GM13977 (cell line): ENCODE measurements around the gene PLAAT2.

Source experiments
- DNase-seq: peaks from one replicate; pipeline ENCODE4 v3.0.0; 2012; ENCODE audit warnings: low spot score
- in situ Hi-C: fragments of 300-500 bp; cut with MboI; formaldehyde crosslinking; loops from one replicate; pipeline ENCODE4 v1.12.0; 2022; ENCODE audit warnings: low sequenced_read_pairs, low pct_unique_long_range_greater_than_20kb, mixed read lengths, inconsistent platforms; ENCODE audit not compliant: unreplicated experiment
- TF ChIP-seq, protein P1 (sequence below): IDR thresholded peaks from 2 replicates; pipeline ENCODE4 v1.5.1; 2012; ENCODE audit warnings: mild to moderate bottlenecking, control low read depth; ENCODE audit not compliant: insufficient read depth; ENCODE audit errors: extremely low read depth, missing control alignments

PLAAT2 gene

GRCh38 chr11:63527667-63528066, 35.5 kb downstream of the PLAAT2 start:
- DNase-seq: no peak
- in situ Hi-C loops: no loop called here

GRCh38 chr11:63523151-63523550, 40.0 kb downstream of the PLAAT2 start:
- TF ChIP-seq, protein P1, sequence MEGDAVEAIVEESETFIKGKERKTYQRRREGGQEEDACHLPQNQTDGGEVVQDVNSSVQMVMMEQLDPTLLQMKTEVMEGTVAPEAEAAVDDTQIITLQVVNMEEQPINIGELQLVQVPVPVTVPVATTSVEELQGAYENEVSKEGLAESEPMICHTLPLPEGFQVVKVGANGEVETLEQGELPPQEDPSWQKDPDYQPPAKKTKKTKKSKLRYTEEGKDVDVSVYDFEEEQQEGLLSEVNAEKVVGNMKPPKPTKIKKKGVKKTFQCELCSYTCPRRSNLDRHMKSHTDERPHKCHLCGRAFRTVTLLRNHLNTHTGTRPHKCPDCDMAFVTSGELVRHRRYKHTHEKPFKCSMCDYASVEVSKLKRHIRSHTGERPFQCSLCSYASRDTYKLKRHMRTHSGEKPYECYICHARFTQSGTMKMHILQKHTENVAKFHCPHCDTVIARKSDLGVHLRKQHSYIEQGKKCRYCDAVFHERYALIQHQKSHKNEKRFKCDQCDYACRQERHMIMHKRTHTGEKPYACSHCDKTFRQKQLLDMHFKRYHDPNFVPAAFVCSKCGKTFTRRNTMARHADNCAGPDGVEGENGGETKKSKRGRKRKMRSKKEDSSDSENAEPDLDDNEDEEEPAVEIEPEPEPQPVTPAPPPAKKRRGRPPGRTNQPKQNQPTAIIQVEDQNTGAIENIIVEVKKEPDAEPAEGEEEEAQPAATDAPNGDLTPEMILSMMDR: no peak
- no peak for DNase-seq
- in situ Hi-C loops: no loop called here

More at GRCh38 chr11:63527667-63528066, 35.5 kb downstream of the PLAAT2 start:
- TF ChIP-seq, protein P1: no peak

GRCh38 chr11:63521896-63522295, 41.3 kb downstream of the PLAAT2 start:
- in situ Hi-C loops: no loop called here
- TF ChIP-seq, protein P1: no peak
- DNase-seq: no peak

DNA sequence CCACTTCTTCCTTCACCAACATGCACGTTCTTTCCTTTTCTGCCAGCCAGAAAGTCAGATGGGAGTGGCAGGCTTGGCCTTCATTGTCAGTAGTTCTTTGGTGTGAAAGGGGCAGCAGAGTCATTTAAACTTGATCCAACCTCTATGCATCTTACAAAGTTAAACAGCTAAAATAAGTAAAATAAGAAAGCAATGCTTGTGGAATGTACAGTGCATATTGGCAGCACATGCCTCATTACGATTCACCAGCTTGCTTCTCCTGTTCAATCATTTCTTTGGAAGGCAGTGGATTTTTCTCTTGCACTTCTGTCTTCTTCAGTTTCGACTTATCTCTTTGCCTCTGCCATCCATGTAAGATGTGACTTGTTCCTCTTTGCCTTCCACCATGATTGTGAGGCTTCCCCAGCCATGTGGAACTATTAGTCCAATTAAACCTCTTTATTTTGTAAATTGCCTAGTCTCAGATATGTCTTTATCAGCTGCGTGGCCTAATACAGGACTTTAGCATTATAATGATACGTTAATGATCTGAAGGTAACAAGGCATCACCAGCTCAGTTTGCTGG, 42.5 kb downstream of the PLAAT2 start:
- no peak for DNase-seq
- TF ChIP-seq, protein P1: no peak
- in situ Hi-C loops: no loop called here

DNA sequence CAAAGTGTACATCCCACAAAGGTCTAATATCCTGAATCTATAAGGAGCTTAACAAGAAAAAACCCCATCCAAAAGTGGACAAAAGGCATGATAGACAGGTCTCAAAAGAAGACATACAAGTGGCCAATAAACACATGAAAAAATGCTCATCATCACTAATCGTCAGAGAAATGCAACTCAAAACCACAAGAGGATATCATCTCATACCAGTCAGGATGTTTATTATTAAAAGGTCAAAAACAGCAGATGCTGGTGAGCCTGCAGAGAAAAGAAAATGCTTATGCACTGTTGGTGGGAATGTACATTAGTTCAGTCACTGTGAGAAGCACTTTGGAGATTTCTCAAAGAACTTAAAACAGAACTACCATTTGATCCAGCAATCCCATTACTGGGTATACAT, 44.6 kb downstream of the PLAAT2 start:
- in situ Hi-C loops: no loop called here

DNA sequence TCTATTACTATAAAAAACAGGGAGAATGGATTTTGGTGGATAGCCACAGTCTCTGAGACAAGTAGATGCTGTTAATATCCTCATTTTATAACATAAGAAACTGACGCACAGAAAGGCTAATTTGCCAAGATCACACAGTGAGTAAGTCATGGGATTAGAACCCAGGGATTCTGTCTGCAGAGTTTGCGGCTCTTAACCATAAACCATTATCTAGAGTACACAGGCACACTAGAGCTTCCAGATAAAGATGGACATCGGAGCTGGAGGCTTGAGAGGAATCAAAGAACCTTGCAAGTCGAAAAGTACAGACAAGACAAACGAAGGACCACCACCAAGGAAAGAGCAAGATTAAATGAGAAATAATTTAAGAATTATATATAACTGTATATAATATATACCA, 46.0 kb downstream of the PLAAT2 start:
- in situ Hi-C loops: no loop called here
- TF ChIP-seq, protein P1: no peak
- no peak for DNase-seq

More for the DNA sequence above, 44.6 kb downstream of the PLAAT2 start:
- no peak for DNase-seq
- TF ChIP-seq, protein P1: no peak
